Globus pallidus (tissue), 1 donor: ENCODE measurements around the gene FAM72B.
"Not testable (repeated sequence)": the region's sequence is repeated elsewhere in the genome, so short reads cannot be mapped to it uniquely, and the experiment has no call there.

ENCODE experiments used
- DNase-seq: peaks from one replicate; pipeline ENCODE4 v3.0.0-alpha.2; 2015; ENCODE audit warnings: low spot score

The FAM72B gene

DNA sequence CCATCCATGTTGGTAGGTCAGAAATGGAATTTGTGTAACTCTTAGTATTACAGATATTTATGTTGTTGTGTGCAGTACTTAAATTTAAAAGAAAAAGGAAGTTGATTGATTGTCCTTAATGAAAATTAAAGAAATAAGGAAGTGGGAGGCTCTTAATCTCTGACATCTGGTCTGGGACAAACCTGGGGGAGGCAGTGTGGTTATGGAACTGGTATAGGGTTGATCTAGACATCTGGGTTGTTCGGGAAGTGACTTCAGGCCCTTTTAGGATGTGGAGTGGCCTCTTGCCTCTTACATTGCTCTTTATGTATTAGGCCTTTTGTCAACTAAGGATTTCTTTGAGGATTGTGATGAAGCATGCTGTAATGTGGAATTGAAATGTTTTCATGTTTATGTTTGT, 16.1 kb upstream of the FAM72B start:
- not testable (repeated sequence) for DNase-seq

DNA sequence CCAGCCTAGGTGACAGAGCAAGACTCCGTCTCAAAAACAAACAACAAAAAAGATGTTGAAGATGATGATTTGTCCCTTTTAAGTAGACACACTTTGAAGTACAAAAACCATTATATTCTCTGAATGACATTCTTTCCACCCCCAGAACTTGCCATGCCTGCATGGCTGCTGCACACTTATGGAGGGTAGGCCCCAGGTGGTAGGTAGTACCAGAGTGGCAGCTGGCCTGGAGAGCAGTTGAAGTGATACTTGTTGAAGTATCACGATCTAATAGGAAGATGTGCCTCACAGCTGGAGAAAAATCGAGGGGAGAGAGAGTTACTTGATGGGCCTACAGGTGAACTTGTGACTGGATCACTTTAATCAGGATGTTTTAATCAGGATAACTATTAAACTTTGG, 15.6 kb upstream of the FAM72B start:
- DNase-seq: not testable (repeated sequence)

DNA sequence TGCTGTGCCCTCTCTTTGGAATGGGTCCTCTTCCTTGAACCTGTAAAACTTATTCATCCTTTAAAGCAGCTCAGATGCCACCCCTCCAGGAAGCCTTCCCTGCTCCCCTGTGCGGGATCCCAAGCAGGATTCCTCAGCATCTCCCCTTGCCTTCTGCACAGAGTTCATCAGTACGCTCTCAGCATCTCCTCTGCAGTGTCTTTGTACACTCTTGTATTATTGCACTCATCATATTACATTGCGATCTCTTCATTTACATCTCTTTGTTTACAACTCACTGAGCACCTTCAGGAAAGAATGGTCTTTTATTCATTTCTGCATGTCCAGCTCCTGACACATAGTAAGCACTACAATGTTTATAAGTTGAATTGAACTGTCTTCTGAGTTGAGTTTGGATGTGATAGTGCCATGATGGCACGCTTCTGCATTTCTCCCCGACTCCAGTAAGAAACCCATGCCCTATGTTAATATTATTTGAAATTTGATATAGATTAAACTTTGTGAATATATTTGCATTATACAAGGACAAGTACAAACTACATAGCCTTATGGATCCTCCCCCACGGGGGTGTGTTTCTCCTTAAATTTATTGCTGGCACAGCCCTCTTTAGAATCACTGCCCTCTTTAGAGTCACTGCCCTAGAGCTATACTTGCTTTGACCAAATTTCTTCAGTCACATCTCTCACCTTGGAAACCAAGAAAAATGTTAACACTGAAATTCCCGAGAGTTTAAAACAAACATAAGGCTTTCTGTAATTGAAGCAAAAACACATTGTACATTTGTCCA, 13.1 kb upstream of the FAM72B start:
- DNase-seq: not testable (repeated sequence)

DNA sequence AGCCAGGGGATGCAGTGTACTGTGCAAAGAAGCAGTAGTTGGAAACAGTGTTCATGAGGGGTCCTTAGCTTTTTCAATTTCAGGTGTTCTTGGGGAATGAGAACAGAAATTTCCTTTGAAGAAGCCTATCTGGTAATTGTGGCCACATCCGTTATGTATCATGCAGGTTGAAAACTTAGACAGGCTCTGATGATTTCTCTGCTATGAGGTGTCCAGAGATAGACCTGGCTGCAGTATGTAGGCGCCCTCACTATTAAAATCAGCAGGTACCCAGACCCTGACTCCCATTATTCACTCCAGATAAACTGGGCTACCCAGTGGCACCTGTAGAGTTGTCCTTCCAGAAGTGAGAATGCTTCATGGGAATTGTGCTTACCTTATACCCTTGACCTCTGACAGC, 8.4 kb upstream of the FAM72B start:
- not testable (repeated sequence) for DNase-seq

DNA sequence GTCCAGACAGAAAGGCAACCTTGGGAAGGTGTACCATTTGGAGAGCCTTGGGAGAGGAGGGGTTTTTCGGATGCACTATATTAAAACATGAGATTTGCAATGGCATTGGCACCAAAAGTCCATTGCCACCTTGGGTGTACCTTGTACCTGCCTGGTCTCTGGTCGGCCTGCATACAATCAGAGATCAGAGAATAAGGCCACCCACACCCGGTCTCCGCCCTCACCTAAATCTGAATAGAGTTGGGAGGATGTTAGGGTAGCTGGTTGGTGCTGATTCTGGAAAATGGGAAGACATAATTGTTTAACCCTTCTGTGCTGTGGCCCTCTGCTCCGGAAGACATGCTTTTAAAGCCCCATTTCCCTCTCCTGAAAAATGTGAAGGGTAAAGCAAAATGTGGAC, 3.8 kb upstream of the FAM72B start:
- DNase-seq: not testable (repeated sequence)

DNA sequence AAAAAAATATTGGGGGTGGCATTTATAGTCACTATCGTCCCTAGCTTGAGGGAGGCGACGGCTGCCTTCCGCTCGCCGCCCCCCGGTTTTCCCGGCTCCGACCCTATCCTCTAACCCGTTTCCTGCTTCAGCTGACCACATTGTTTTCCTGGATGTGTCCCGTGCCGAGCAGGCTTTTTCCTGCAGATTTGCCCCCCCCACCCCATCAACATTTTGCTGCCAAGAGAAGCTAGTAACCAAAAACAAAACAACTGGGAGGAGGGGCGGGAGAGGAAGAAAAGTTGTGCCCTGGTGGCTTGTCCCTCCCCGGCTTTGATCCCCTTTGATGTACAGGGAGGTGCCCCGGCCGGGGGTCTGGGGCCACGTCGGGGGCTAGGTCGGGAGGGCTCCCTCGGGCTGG, 2.1 kb upstream of the FAM72B start:
- DNase-seq: not testable (repeated sequence)

DNA sequence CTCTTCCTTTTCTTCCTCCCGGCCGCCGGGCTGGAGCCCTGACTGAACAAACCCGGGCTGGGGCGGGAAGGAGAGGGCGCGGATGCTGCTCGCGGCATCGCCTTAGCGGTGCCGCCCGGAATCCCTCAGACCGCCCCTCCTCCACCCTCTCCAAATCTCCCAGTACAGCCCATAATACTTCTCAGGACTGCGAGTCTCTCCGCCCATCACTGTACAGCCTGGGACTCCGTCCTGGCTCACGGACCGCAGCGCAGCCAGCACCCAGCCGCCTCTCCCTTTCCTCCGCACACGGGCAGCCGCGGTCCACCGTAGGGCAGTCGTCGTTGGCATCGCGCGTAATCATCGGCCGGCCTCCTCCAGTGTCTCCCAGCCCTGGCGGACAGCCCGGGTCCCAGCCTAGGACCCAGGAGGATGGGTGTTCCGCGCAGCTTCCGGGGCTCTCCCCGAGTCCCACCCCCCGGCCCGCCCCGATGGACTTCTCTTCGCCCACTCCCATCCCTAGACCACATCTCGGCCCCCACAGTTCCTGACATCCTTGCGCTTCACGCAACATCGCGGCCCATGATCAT, 1.1 kb upstream of the FAM72B start:
- not testable (repeated sequence) for DNase-seq

DNA sequence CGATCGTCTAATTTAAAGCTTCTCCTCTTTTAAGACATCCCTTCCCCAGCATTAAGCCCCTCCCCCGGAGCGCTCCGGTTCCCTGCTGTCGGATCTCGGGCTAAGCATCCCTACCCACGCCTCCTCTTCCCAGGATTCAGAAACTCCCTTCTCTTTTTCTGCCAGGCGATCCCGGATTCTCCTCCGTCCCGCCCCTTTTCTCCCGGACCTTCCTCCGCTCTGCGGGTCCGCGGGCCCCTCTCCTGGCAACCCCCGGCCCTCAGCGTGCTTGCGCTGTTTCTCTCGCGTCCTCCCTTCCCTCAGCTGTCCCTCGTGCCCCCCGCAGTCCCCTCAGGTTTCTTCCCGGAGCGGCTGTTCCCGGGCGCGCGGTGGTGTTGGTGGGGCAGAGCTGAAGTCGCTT, 273 bp downstream of the FAM72B start:
- not testable (repeated sequence) for DNase-seq

DNA sequence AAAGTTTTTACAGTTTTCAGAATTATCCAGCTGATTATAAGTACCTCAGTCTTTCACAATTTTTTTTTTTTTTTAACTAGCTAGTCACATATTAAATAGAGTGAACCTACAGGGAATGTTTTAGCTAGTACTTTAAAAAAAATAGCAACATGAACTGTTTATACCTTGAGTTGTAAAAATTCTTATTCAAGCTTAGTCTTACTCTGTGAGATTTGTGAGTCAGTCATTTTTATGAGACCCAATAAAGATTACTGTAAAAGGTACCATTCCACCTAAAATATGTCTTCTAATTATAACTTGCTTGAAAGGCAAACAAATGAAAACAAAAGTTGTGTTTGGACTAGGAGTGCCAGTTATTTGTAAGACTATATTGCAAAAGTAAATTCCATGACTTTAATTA, 5.9 kb downstream of the FAM72B start:
- not testable (repeated sequence) for DNase-seq

DNA sequence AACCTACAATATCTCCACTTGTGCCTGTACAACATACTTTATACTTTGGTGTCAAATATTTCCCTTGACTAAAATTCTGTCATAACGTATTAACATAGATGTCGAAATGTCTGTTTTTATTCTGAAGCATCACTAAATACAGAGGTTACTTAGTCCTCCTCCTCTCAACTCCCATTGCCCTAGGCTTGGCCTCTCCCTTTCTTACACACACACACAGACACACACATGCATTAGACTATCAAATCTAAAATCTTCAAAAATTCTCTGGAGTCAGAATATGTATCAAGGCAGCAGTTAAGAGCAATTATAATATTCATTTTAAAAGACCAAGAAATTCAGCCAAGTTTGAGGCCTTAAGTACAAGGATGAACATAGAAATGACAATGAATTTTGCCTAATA, 7.5 kb downstream of the FAM72B start:
- DNase-seq: not testable (repeated sequence)

DNA sequence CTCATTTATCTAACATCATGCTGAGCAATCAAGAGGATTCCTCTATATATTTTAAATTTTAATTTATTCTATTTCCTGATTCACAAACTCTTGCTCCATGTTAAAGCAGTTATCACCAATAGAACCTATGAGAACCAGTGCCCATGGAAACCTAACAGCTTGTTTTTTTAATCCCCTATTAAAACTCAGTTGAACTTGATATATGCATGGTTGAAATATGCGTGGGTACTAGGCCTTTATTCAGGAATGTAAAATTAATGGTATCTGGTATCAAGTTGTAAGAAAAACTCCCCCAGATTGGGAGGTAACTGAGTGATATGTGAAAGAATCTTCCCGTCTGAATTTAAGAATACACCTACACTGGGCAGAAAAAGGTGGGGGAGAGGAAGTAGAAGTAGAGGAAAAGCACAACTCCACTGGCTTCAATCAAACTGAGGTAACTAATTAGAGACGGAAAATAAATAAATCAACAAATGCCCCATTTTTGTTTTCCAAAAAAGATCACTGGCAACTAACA, 15.9 kb downstream of the FAM72B start:
- not testable (repeated sequence) for DNase-seq

DNA sequence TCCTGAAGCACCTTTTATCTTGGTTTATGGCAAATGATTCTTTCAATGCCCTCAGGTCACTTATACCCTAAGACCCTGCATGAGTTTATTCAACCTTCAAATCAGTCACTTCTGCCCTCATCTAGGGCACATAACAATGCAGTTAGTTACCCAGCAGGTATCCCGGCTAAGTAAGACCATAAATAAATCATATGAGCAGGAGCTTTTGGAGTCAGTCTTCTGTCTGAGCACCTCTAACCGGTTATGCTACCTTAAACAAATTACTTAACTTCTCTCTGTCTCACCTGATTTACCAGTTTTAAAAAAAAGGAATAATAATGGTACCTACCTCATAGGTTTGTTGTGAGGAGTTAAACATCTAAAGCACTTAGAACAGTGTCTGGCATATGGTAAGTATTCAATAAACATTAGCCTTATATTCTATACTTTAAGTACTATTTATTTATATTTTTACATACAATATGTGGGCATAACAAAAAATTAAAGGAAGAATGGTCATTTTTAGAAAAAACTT, 16.9 kb downstream of the FAM72B start:
- DNase-seq: not testable (repeated sequence)

DNA sequence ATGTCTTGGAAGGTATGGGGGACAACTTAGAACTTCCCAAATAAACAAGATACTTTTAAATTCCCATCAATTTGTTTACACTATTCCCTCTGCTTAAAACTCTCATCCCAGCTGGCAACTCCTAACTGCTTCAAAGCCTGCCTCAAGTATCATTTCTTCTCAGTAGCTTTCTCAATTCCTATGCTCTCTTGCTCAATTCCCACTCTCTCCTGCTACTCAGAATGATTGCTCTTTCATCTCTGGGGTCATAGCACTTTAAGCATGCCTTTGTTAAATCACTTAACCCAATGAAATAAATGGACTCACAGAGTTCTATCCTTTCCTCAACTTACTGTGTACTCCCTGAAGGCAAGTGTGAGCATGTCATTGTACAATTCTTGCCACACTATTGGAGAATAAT, 18.8 kb downstream of the FAM72B start:
- not testable (repeated sequence) for DNase-seq

DNA sequence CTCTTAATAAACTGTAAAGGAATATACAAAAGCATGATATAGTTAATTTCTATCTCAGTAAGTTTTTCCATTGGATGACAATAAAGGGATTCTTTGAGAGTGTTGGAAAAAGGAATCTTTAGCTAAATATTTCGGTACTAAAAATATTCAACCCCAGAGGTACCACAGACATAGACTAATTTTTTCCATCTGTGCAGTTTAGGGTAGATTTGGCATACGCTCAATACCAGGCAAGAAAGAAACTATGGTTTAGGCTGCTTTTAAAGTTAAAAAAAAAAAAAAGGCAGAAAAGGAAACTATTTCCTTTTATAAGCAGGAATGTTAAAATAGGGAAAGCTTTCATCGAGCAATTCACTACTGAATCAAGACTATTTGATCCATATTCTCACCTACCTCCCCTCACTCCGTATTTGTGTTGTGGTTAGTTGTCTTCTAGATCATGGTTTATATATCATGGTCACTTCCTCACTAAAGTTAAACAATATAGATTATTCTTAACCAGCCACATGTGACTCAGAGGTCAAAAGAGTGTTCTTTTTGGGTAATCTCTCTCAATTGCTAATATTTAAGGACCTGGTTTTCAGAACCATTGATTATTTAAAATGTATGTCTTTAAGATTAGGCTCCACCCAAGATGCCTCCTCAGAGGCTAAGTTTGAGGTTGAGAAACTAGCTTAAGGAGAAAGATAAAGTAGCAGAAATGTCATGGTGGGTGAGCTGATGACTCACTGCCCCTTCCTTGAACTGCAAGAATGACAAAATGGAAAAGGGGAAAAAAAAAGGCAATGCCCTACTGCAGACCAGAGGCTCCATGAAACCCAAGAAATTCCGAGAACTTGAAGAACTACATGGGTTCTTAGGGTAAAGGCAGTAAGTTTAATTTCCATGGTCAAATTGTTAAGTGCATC, 20.0 kb downstream of the FAM72B start:
- not testable (repeated sequence) for DNase-seq

DNA sequence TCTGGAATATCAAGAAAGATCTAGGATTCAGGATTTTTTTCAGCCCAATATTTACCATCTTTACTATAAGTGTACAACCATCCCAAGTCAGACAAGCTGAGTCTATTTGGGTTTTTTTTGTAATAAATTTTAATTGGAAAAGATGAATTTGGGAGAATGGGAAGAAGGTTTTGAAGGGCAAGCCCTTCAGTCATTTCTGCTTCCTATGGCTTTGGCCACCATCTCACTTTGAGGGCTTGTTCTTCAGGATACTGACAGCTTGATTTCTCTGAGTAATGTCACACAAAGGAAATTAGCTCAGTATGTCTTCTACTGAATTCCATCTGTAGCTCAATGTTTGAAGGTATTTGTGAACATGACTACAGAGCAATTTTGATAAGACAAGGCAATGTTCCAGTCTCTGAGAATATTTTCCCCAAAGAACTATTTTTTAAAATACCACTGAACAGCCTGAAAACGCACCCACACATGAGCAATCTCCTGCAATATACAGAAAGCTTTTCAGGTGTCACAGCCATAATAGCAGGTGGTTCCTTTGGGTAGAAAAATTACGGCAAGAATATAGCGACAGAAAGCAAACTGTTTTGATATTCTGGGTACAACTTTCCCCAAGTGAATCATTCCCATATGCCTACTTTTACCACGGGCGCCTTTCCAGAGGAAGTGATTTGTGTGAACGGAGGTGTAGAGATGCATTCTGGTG, 22.8 kb downstream of the FAM72B start:
- DNase-seq: not testable (repeated sequence)

DNA sequence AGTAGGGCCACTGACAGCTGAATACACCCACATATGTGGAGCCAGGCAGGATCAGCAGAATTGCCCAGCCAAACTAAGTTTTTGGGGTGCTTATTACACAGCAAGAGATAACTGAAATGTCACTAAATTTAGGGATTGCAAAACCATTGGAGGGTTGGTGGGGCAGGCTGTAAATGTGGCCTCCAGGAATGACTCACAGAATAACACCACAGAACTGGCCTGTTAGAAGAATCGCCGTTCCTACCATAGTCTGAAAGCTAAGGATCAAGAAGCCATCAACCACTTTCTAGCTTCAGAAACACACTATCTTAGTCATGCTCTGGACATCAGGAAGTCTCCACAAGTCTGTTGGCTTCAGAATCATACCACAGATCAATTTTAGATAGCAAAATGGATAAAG, 24.0 kb downstream of the FAM72B start:
- DNase-seq: not testable (repeated sequence)

DNA sequence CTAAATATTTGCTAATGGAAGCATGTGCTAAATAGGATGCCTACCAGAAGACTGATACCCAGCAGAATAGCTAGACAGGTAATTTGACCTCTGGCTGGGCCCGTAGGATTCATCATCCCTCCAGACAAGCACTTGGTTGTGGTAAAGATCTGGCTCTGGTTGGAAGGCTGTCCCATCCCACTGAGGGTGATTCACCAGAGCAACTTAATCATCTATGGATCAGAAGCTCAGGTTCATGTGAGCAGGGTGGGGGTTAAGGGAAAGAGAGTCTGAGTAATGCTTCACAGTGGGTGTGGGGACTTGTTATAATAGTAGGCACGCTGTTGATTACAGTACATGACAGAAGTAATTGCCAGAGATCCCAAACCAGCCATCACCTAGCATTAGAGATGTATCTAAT, 26.5 kb downstream of the FAM72B start:
- DNase-seq: not testable (repeated sequence)

DNA sequence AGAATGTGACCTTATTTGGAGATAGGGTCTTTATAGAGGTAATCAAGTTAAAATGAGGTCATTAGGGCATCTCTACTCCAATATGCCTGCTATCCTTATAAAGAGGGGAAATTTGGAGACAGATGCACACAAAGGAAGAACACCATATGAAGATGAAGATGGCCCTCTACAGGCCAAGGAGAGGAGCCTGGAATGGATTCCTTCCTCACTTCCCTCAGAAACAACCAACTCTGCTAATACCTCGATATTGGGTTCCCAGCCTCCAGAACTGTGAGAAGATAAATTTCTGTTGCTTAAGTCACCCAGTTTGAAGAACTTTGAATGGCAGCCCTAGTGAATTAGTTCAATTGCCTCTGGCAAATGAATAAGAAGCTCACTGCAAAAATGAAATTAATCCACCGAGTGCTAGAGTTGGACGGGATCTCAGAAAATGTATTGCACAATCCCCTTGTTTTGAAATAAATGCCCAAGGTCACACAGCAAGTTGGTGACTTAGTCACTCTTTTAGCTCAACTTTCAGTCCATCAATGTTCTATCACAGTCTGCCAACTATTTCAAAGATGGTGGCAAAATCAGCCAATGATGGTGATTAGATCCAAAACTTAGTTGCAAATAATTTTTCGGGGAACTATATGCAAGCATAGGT, 27.1 kb downstream of the FAM72B start:
- DNase-seq: not testable (repeated sequence)

DNA sequence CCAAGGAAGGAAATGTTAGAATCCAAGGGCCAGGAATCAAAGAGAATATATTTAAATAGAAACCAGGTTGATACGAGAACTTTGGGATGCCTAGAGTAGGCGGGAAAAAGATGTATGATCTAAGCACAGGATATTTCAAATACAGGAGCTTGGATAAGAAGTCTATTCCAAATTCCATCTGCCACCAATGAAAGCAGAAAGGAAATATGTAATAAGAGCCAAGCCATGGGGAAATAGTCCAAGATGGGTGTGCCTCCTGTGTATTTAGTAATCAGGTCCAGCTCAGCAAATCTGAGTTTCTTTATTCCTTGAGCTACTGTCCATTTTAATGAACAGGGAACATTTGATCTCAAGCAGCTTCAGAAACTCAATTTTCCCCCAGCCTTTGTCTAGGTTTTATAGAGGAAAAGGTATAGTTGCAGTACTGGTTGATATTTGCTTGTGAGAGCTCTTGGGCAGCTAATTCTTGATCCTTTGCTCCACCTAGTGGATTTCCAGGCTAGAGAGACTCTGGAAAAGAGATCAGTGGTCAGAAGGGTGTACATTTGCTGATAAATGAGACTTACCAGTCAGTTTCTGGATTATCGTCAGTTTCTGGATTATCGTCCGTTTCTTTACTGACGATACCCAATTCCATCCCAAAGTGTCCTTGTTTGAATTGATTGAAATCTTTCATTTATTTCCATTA, 28.3 kb downstream of the FAM72B start:
- DNase-seq: peak; percentile 24

DNA sequence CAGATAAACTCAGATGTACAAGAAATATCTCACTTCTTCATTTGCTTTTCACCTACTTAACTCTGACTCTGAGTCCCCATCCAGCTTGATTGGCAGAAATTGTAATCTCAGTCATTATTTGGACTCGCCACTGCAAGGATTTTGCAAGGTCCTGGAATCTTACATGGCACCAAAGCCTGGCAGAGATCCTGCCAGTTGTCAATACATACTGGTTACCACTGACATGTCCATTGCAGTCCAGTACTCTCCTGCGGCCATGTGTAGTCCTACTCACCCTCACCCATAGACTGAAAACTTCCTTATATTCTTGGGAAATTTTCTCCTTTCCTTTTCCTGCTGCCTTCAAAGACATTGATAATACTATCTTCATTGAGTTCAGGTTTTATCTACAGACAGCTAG, 29.3 kb downstream of the FAM72B start:
- not testable (repeated sequence) for DNase-seq
